Colonic mucosa (tissue), 4 donors: ENCODE data around the gene HEMK1. TPM values are rescaled to one million over a fixed set of nuclear protein-coding genes. Genes with fewer than 3 reads are reported as not detected.

Source experiments
- DNase-seq: peaks from one replicate; pipeline ENCODE4 v3.0.0-alpha.2; 2020
- H3K27ac ChIP-seq: fragments of 200-600 bp; one replicate; pipeline ENCODE4 v1.8.0; 2021
- H3K27me3 ChIP-seq: fragments of 200-600 bp; one replicate; pipeline ENCODE4 v1.8.0; 2021
- H3K36me3 ChIP-seq: fragments of 200-600 bp; one replicate; pipeline ENCODE4 v1.8.0; 2021
- H3K4me1 ChIP-seq: fragments of 200-600 bp; one replicate; pipeline ENCODE4 v1.8.0; 2021; ENCODE audit warnings: mild to moderate bottlenecking
- H3K4me3 ChIP-seq: fragments of 200-600 bp; one replicate; pipeline ENCODE4 v1.8.0; 2021
- H3K9ac ChIP-seq, 2 donors: one replicate each; pipeline ENCODE4 v1.7.0; 2013; ENCODE audit warnings: control low read depth in 2 of 2, low read depth in 2 of 2, low read length in 2 of 2
- H3K9me3 ChIP-seq: fragments of 200-600 bp; one replicate; pipeline ENCODE4 v1.8.0; 2021
- CTCF ChIP-seq: fragments of 200-600 bp; IDR thresholded peaks from one replicate; pipeline ENCODE4 v1.8.0; 2022; ENCODE audit warnings: antibody characterized with exemption, mild to moderate bottlenecking
- intact Hi-C: fragments of 100-400 bp; cut with DNase I; formaldehyde crosslinking; loops from one replicate; pipeline ENCODE4 v1.14.1; 2022
- total RNA-seq, 2 donors: library from RNA; stranded (reverse); fragmentation: NEBNext Ultra II Directional in 1 of 2; extraction: Animal tissue kit (Norgen Biotek cat#: 25700) in 1 of 2; gene quantifications; one replicate each; pipeline ENCODE4 v1.2.1, GENCODE V29; 2021
- donor health status: healthy.
- donor health status: DM: no; HTN: no; CAD: no.
- donor health status: DM: no; HTN: no; CAD: no.

The HEMK1 gene
- total RNA-seq, 2 donors from 2014 or later = 23.0 to 28.5 TPM

DNA sequence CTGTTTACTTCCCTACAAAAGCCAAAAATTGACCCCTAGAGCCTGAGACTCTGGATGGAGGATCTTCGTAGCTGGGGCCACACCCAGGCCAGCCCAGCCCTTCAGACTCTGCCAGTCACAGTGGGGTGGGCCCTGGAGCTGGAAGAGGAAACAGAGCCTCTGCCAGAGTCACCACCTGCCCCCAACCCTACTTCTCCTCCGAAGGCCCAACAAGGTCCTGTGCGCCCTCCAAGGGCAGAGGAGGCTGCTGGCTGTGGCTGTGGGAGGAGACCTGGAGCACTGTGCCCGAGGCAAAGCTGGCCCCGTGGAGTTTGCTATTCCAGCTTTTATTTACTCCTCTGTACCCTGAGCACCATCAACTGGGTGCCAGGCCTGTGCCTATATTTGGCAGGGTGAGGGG, 23.2 kb downstream of the HEMK1 start:
- peak overlapping the region in 1 of 2 donors; percentile 51 for H3K9ac ChIP-seq
- no peak for DNase-seq
- no peaks in the 10 kb centered on the region for H3K36me3 ChIP-seq
- peaks cover 6% of the 10 kb centered on the region for H3K4me1 ChIP-seq
- TF ChIP-seq CTCF = no peak
- intact Hi-C loops = no loop called here
- no peak overlapping the region for H3K4me3 ChIP-seq
- no peaks in the 10 kb centered on the region for H3K27me3 ChIP-seq
- no peak overlapping the region for H3K27ac ChIP-seq
- H3K9me3 ChIP-seq = no peaks in the 10 kb centered on the region

DNA sequence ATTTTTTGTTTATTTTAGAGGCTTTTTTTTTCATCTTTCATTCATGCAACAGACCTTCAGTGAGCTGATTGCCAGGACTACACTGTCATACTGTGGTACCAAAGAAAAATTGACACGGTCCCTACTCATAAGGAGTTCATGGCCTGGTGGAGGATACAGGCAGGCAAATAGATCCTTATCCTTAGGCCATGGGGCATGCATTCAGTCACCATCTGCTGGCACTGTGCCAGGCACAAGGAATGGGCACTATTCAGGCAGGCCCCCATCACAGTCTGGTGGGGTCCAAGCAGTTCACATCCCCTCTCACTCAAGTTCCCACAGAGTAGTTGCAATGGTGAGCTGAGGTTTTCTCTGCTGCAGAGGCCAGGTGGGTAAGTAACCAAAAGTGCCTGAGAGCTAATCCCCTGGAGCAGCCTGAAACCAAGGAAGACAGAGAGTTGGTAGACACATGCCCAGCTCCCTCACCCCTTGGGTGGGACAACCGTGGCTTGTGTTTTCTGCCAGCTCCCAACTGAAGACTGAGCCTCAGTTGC, 25.0 kb downstream of the HEMK1 start:
- Histone ChIP-seq H3K27ac (no peak overlapping the region), H3K36me3 (no peaks in the 10 kb centered on the region), H3K4me3 (no peak overlapping the region), H3K27me3 (no peaks in the 10 kb centered on the region), H3K9me3 (no peaks in the 10 kb centered on the region), H3K9ac (no peak overlapping the region), H3K4me1 (peaks cover 6% of the 10 kb centered on the region)
- no peak for DNase-seq
- no peak for TF ChIP-seq CTCF
- intact Hi-C loops = no loop called here

GRCh38 chr3:50599115-50599715, 29.9 kb downstream of the HEMK1 start:
- Histone ChIP-seq H3K9ac (no peak overlapping the region), H3K27me3 (no peaks in the 10 kb centered on the region), H3K9me3 (no peaks in the 10 kb centered on the region), H3K36me3 (no peaks in the 10 kb centered on the region), H3K4me1 (peaks cover 31% of the 10 kb centered on the region), H3K4me3 (no peak overlapping the region), H3K27ac (no peak overlapping the region)
- DNase-seq = no peak
- no peak for TF ChIP-seq CTCF
- intact Hi-C loops = no loop called here

DNA sequence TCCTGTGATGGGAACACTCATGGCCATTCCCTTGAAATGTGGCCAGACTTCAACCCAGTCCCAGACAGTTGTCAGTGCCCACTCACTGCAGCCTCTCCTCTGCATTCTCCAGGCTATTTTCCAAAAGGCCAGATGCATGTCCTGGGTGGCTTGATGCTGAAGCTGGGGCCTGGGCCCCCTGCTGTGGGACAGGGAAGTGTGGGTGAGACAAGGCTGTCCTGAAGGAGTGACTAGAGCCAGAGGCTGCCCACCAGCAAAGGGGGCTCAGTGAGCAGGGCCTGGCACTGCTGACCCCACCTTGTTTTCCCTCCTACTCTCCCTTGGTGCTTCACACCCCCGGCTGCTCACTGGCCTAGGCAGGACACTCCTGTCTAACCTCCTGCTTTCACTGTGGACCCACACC, 30.4 kb downstream of the HEMK1 start:
- intact Hi-C loops = no loop called here
- no peaks in the 10 kb centered on the region for H3K9me3 ChIP-seq
- no peak for DNase-seq
- H3K27me3 ChIP-seq = no peaks in the 10 kb centered on the region
- peak overlapping the region; percentile 9 to 100 for H3K9ac ChIP-seq
- peak overlapping the region; percentile 97 for H3K27ac ChIP-seq
- TF ChIP-seq CTCF = no peak
- H3K4me1 ChIP-seq = peaks cover 31% of the 10 kb centered on the region
- no peak overlapping the region for H3K4me3 ChIP-seq
- H3K36me3 ChIP-seq = no peaks in the 10 kb centered on the region

DNA sequence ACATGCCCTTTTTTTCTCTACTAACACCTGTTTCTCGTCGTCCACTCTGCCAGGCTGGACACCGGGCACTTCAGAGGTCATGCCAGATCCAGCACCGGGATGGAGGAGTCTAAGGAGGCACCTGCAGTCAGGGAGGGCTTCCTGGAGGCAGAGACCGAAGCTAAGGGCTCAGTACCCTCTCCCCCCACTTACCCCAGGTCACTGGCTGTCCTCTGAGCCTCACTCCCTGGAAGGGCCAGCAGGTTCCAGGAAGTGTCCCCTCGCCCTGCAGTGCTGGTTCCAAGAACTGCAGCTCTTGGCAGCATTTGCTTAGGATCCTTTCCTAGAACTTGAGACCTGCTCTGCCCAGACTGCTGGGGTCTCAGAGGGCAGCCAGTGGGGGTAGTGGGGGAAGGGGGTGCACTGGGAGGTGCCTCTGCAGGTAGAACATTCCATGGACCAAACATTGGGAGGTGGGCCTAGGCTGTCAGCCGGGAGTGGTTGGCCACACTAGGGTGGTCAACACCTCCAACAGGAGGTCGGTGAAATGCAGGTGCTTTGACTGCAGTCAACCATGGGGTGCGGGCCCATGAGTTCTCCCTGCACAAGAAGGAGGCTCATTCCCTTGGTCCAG, 30.9 kb downstream of the HEMK1 start:
- DNase-seq = no peak
- Histone ChIP-seq H3K36me3 (no peaks in the 10 kb centered on the region), H3K9me3 (no peaks in the 10 kb centered on the region), H3K27me3 (no peaks in the 10 kb centered on the region), H3K4me3 (no peak overlapping the region), H3K4me1 (peaks cover 31% of the 10 kb centered on the region), H3K9ac (peak overlapping the region; percentile 9 to 100), H3K27ac (peak overlapping the region; percentile 97)
- intact Hi-C loops = no loop called here
- TF ChIP-seq CTCF = no peak
